ENCODE data around the gene IRX6.

The IRX6 gene

DNA sequence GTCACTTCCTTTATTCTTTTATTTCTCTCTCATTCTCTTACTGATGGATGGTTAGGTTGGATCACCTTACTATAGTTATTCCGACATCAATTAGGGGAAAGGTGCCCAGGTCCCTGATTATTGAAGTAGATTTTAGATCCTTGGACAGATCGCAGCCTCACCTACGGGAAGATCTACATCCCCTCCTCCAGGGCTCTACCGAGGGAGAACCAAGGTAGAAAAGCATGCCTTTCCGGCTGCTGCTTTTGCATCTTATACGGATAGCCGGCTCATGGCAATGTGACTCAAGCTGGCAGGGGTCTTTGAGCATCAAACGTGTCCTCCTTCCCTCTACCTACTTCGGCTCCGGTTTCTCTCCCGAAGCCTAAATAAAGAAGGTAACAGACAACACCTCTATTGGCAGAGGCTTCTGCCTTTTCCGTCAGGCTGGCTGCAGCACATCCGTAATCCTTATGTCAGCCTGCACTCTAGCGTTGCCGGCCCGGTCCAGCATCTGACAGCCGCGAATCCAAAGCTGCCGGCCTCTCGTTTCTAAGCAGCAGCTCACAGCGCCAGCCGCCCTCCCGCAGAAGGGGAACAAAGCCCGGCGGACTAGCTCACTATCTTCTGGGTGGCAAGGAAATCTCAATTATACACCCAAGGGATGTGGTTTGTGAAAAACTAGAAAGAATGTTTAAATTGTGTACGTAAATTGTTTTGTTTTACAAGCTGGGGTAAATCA, 46.9 kb downstream of the IRX6 start:
- no peak overlapping the region for H2AFZ ChIP-seq (ENCODE audit: low read depth)
- H3K27me3 ChIP-seq (ENCODE audit: insufficient read depth, low read depth), result no peaks in the 10 kb centered on the region
- no peaks in the 10 kb centered on the region for H3K36me3 ChIP-seq (ENCODE audit: insufficient read depth)
- H3K9ac ChIP-seq, result no peak overlapping the region
- H3K4me2 ChIP-seq, result no peak overlapping the region
- TF ChIP-seq, protein P1, sequence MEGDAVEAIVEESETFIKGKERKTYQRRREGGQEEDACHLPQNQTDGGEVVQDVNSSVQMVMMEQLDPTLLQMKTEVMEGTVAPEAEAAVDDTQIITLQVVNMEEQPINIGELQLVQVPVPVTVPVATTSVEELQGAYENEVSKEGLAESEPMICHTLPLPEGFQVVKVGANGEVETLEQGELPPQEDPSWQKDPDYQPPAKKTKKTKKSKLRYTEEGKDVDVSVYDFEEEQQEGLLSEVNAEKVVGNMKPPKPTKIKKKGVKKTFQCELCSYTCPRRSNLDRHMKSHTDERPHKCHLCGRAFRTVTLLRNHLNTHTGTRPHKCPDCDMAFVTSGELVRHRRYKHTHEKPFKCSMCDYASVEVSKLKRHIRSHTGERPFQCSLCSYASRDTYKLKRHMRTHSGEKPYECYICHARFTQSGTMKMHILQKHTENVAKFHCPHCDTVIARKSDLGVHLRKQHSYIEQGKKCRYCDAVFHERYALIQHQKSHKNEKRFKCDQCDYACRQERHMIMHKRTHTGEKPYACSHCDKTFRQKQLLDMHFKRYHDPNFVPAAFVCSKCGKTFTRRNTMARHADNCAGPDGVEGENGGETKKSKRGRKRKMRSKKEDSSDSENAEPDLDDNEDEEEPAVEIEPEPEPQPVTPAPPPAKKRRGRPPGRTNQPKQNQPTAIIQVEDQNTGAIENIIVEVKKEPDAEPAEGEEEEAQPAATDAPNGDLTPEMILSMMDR (conservative IDR thresholded peaks at IDR 0.05; ENCODE audit: low read depth, low read length), result no peak
- H3K4me3 ChIP-seq (IDR thresholded peaks at IDR 0.05; ENCODE audit: insufficient read depth, low read depth, low read length), result no peak overlapping the region
- H4K20me1 ChIP-seq (ENCODE audit: insufficient read depth), result no peaks in the 10 kb centered on the region
- H3K79me2 ChIP-seq (ENCODE audit: insufficient read depth, low read depth), result no peaks in the 10 kb centered on the region
- H3K4me1 ChIP-seq (ENCODE audit: low read depth, poor library complexity, severe bottlenecking), result no peaks in the 10 kb centered on the region
- no peak overlapping the region for H3K27ac ChIP-seq

DNA sequence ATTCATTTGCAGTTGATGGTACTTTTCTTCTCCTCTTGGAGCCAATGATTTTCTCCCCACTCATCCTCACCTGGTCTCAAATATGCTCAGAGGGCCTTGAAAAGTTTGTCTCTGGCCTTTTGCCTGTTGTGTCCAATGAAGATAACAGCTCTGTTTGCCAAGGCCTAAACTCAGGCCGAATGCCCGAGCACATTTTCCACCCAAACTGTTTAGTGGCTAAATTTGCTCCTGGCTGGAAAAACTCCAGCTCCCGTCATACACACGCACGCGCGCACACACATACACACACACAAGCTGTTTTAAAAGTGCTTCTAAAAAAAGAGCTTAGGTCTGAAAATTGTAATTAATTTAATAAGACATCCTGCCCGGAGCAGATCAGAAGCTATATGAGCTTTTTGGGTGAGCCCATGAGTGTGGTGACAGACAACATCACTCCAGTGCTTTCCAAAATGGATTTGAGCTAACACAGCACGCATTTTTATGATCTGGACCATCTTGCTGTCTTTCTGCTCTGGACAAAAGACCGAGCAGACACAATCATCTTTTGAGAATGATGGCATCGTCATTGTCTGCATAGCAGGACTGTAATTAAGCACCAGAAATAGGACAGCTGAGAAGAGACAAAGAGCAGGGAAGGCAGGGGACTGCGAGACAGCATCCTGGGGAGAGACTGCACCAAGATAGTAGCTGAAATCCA, 48.9 kb downstream of the IRX6 start:
- Histone ChIP-seq H3K36me3 (ENCODE audit: insufficient read depth) (no peaks in the 10 kb centered on the region), H3K27me3 (ENCODE audit: insufficient read depth, low read depth) (no peaks in the 10 kb centered on the region), H3K4me3 (IDR thresholded peaks at IDR 0.05; ENCODE audit: insufficient read depth, low read depth, low read length) (no peak overlapping the region), H4K20me1 (ENCODE audit: insufficient read depth) (no peaks in the 10 kb centered on the region), H3K4me2 (no peak overlapping the region), H3K4me1 (ENCODE audit: low read depth, poor library complexity, severe bottlenecking) (no peaks in the 10 kb centered on the region), H3K79me2 (ENCODE audit: insufficient read depth, low read depth) (no peaks in the 10 kb centered on the region), H3K27ac (no peak overlapping the region), H3K9ac (no peak overlapping the region), H2AFZ (ENCODE audit: low read depth) (no peak overlapping the region)
- TF ChIP-seq, protein P1 (conservative IDR thresholded peaks at IDR 0.05; ENCODE audit: low read depth, low read length), result no peak

DNA sequence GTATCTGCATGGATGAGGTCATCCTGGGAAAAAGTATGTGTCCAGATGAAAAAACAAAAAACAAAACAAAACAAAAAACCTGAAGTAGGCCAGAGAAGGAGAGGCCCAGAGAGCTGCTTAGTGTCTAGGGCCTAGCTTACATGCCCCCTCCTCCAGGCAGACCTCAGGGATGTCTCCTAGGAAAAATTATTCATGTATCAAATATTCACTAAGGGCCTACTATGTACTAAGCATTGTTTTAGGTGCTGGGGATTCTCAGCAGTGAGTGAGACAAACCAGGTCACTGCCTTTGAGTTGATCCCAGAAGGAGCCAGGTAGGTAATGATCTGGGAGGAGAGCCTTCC, 49.5 kb downstream of the IRX6 start:
- Histone ChIP-seq H2AFZ (ENCODE audit: low read depth) (no peak overlapping the region), H3K9ac (no peak overlapping the region), H3K4me1 (ENCODE audit: low read depth, poor library complexity, severe bottlenecking) (no peaks in the 10 kb centered on the region), H3K4me3 (IDR thresholded peaks at IDR 0.05; ENCODE audit: insufficient read depth, low read depth, low read length) (no peak overlapping the region), H3K36me3 (ENCODE audit: insufficient read depth) (no peaks in the 10 kb centered on the region), H3K4me2 (no peak overlapping the region), H3K27ac (no peak overlapping the region), H4K20me1 (ENCODE audit: insufficient read depth) (no peaks in the 10 kb centered on the region), H3K79me2 (ENCODE audit: insufficient read depth, low read depth) (no peaks in the 10 kb centered on the region), H3K27me3 (ENCODE audit: insufficient read depth, low read depth) (no peaks in the 10 kb centered on the region)
- TF ChIP-seq, protein P1 (conservative IDR thresholded peaks at IDR 0.05; ENCODE audit: low read depth, low read length), result no peak

DNA sequence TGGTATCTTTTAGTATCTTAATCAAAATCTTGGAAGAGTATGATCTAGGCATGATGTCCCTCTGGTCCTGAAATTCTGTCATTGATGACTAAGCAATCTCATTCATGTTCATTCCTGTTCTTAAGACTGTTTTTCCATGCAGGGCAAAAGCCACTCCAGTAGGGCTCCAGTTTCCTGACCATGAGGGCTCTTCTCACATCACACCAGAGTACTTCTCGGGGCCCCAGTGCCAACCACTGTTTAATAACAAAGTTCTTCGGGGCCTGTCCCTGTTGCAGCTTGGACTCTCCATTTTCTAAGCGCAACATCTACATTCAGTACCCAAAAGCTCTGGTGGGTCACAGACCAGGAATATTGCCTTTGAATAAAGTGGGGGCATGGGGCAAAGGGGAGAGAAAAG, 52.0 kb downstream of the IRX6 start:
- Histone ChIP-seq H4K20me1 (ENCODE audit: insufficient read depth) (no peaks in the 10 kb centered on the region), H3K27ac (no peak overlapping the region), H3K4me1 (ENCODE audit: low read depth, poor library complexity, severe bottlenecking) (no peaks in the 10 kb centered on the region), H3K4me3 (IDR thresholded peaks at IDR 0.05; ENCODE audit: insufficient read depth, low read depth, low read length) (no peak overlapping the region), H2AFZ (ENCODE audit: low read depth) (no peak overlapping the region), H3K4me2 (no peak overlapping the region), H3K36me3 (ENCODE audit: insufficient read depth) (no peaks in the 10 kb centered on the region), H3K27me3 (ENCODE audit: insufficient read depth, low read depth) (no peaks in the 10 kb centered on the region), H3K79me2 (ENCODE audit: insufficient read depth, low read depth) (no peaks in the 10 kb centered on the region), H3K9ac (no peak overlapping the region)
- TF ChIP-seq, protein P1 (conservative IDR thresholded peaks at IDR 0.05; ENCODE audit: low read depth, low read length), result no peak
